GM12878 (cell line): ENCODE results near the gene EFCAB7. TPM values are rescaled to one million over a fixed set of nuclear protein-coding genes. Genes with fewer than 3 reads are reported as not detected.

Experiments used
- ATAC-seq: fragments of 200-7000 bp; cut with Tn5 transposase; 3 replicates; pipeline ENCODE4 v1.9.1; 2020; ENCODE audit warnings: mild to moderate bottlenecking, moderate library complexity
- BruUV-seq: library from RNA; stranded (reverse); fragments of 400-500 nt; replicated peaks from 2 replicates; lab custom pipeline; 2021; lab: Mats Ljungman, UMichigan
- CTCF ChIA-PET: fragments of 300-600 bp; sonication (Branson Sonifier 250); formaldehyde crosslinking; extraction: SDS; loops from one replicate; lab custom pipeline; 2021; ENCODE audit warnings: inconsistent platforms; lab: Yijun Ruan, JAX
- POLR2A ChIA-PET: fragments of 350-600 bp; formaldehyde crosslinking; extraction: SDS; loops from one replicate; lab custom pipeline; 2021; ENCODE audit warnings: inconsistent platforms; lab: Charles Lee
- RAD21 ChIA-PET: fragments of 300-600 bp; sonication (Branson Sonifier 250); formaldehyde crosslinking; loops from one replicate; lab custom pipeline; 2023; ENCODE audit warnings: antibody characterized with exemption; ENCODE audit not compliant: unreplicated experiment; lab: Charles Lee
- SMC1A ChIA-PET: fragments of 300-600 bp; sonication (Branson Sonifier 250); formaldehyde crosslinking; loops from one replicate; lab custom pipeline; 2023; ENCODE audit not compliant: unreplicated experiment, uncharacterized antibody; lab: Charles Lee
- DNase-seq: peaks from one replicate; pipeline ENCODE4 v3.0.0-alpha.2; 2011; ENCODE audit warnings: low read depth, low spot score
- FAIRE-seq: peaks from 3 replicates; lab custom pipeline; 2011; peaks lifted over from hg19 to GRCh38; lab: Jason Lieb, UNC
- H2AFZ ChIP-seq: 2 replicates; pipeline ENCODE4 v1.6.0; 2011; ENCODE audit warnings: low read depth, low read length, control low read depth; ENCODE audit not compliant: control insufficient read depth
- H3K27ac ChIP-seq: 2 replicates; pipeline ENCODE4 v1.5.1; 2011; ENCODE audit warnings: control low read depth; ENCODE audit not compliant: control insufficient read depth, insufficient read depth
- H3K27me3 ChIP-seq, 2 experiments: replicated peaks in 1 of 2; 2 replicates each; pipeline versions ENCODE4 v1.6.0 to v1.6.1; 2011; ENCODE audit warnings: low read length in 1 of 2; ENCODE audit not compliant: control insufficient read depth in 2 of 2, insufficient read depth in 2 of 2
- H3K36me3 ChIP-seq, 2 experiments: 2 replicates each; pipeline ENCODE4 v1.5.1; 2011; ENCODE audit warnings: low read length in 1 of 2; ENCODE audit not compliant: control insufficient read depth in 2 of 2, insufficient read depth in 2 of 2
- H3K4me1 ChIP-seq: 2 replicates; pipeline ENCODE4 v1.6.1; 2011; ENCODE audit warnings: mild to moderate bottlenecking, low read length, moderate library complexity, mixed read lengths; ENCODE audit not compliant: control insufficient read depth, insufficient read depth
- H3K4me2 ChIP-seq: 2 replicates; pipeline ENCODE4 v1.6.0; 2011; ENCODE audit warnings: control low read depth; ENCODE audit not compliant: control insufficient read depth, insufficient read depth
- H3K4me3 ChIP-seq: fragments of 200-600 bp; sonication (generic); 2 replicates; pipeline ENCODE4 v1.5.1; 2016
- H3K79me2 ChIP-seq: 2 replicates; pipeline ENCODE4 v1.6.0; 2011; ENCODE audit warnings: low read length; ENCODE audit not compliant: control insufficient read depth, insufficient read depth
- H3K9ac ChIP-seq: 2 replicates; pipeline ENCODE4 v1.8.0; 2011; ENCODE audit warnings: low read length, control low read depth, mixed read lengths; ENCODE audit not compliant: control insufficient read depth, insufficient read depth
- H3K9me3 ChIP-seq: replicated peaks from 3 replicates; pipeline ENCODE4 v1.5.1; 2011; ENCODE audit warnings: mild to moderate bottlenecking, low read length; ENCODE audit not compliant: control insufficient read depth, insufficient read depth
- H4K20me1 ChIP-seq: 2 replicates; pipeline ENCODE4 v1.6.0; 2011; ENCODE audit not compliant: control insufficient read depth, insufficient read depth
- CEBPZ ChIP-seq: fragments of 150-350 bp; IDR thresholded peaks from 2 replicates; pipeline ENCODE4 v1.6.1; 2016; ENCODE audit warnings: low read depth, low read length
- CHD4 ChIP-seq: fragments of 200-600 bp; sonication (generic); IDR thresholded peaks from 2 replicates; pipeline ENCODE4 v1.6.1; 2016; ENCODE audit warnings: mild to moderate bottlenecking
- E2F4 ChIP-seq: IDR thresholded peaks from 2 replicates; pipeline ENCODE4 v1.6.1; 2012; ENCODE audit warnings: low read depth, low read length, improper control_type of control experiment
- ELK1 ChIP-seq: IDR thresholded peaks from 2 replicates; pipeline ENCODE4 v1.6.1; 2012; ENCODE audit warnings: low read depth, low read length, improper control_type of control experiment
- ESRRA ChIP-seq: IDR thresholded peaks from 2 replicates; pipeline ENCODE4 v1.6.1; 2012; ENCODE audit warnings: mild to moderate bottlenecking, low read length, improper control_type of control experiment
- FOXK2 ChIP-seq: fragments of 450-650 bp; IDR thresholded peaks from 2 replicates; pipeline ENCODE4 v1.6.1; 2017; ENCODE audit warnings: mild to moderate bottlenecking, moderate library complexity
- MEF2A ChIP-seq: IDR thresholded peaks from 2 replicates; pipeline ENCODE4 v1.6.1; 2011; ENCODE audit warnings: low read depth, mild to moderate bottlenecking, low read length, moderate library complexity; ENCODE audit not compliant: insufficient read depth
- NFYB ChIP-seq: IDR thresholded peaks from 2 replicates; pipeline ENCODE4 v1.6.1; 2011; ENCODE audit warnings: low read depth, mild to moderate bottlenecking, low read length, improper control_type of control experiment, moderate library complexity; ENCODE audit not compliant: insufficient read depth
- PML ChIP-seq: IDR thresholded peaks from 2 replicates; pipeline ENCODE4 v1.6.1; 2012; ENCODE audit warnings: low read length, inconsistent platforms
- POLR2AphosphoS5 ChIP-seq: IDR thresholded peaks from 2 replicates; pipeline ENCODE4 v1.6.1; 2011; ENCODE audit warnings: mild to moderate bottlenecking, low read length, inconsistent platforms
- RBBP5 ChIP-seq: fragments of 200-600 bp; sonication (generic); conservative IDR thresholded peaks from 2 replicates; pipeline ENCODE4 v1.6.1; 2016
- SMC3 ChIP-seq: IDR thresholded peaks from 2 replicates; pipeline ENCODE4 v1.6.1; 2011; ENCODE audit warnings: low read length, improper control_type of control experiment, borderline replicate concordance
- SRF ChIP-seq, 2 experiments: IDR thresholded peaks; 2 replicates each; pipeline ENCODE4 v1.6.1; 2011; ENCODE audit warnings: low read depth in 2 of 2, low read length in 2 of 2, mild to moderate bottlenecking in 1 of 2, moderate library complexity in 1 of 2
- STAT3 ChIP-seq: IDR thresholded peaks from 2 replicates; pipeline ENCODE4 v1.6.1; 2011; ENCODE audit warnings: low read depth, low read length, improper control_type of control experiment
- TBL1XR1 ChIP-seq: IDR thresholded peaks from 2 replicates; pipeline ENCODE4 v1.6.1; 2012; ENCODE audit warnings: low read depth, low read length, improper control_type of control experiment
- YBX1 ChIP-seq: fragments of 450-650 bp; IDR thresholded peaks from 2 replicates; pipeline ENCODE4 v1.6.1; 2016; ENCODE audit warnings: antibody characterized with exemption
- WGBS: methylation state at CpG from one replicate; pipeline ENCODE4 v1.1.6; 2016; ENCODE audit warnings: low lambda C conversion rate; ENCODE audit not compliant: insufficient replicate concordance, insufficient coverage; ENCODE audit errors: missing lambda C conversion rate; 5-methylcytosine and 5-hydroxymethylcytosine counted together
- in situ Hi-C: fragments of 300-500 bp; cut with MboI; formaldehyde crosslinking; loops from 9 replicates; pipeline ENCODE4 v1.14.3; 2018; ENCODE audit warnings: mixed read lengths
- intact Hi-C: fragments of 100-400 bp; cut with micrococcal nuclease; formaldehyde crosslinking; loops from one replicate; pipeline ENCODE4 v1.14.2; 2022; ENCODE audit not compliant: unreplicated experiment
- polyA plus RNA-seq, 11 experiments: library from polyadenylated mRNA; depleted of rRNA in 4 of 11; unstranded in 6 of 11; stranded (reverse) in 5 of 11; fragments of >200 nt; fragmentation: Nextera tagmentation in 4 of 11; fragmentation: Illumina TruSeq in 1 of 11; extraction: Ambion mirVana in 4 of 11; extraction: Trizol in 1 of 11; gene quantifications; 1 replicate in 1 of 11; 2 replicates in 10 of 11; pipeline versions ENCODE4 v1.2.1 to v1.2.3, GENCODE V29; 2011 to 2016; ENCODE audit warnings: inconsistent platforms in 2 of 11, missing spikeins in 2 of 11, low read depth in 1 of 11
- total RNA-seq, 4 experiments: library from RNA; depleted of rRNA in 3 of 4; stranded (reverse); fragments of >200 nt in 3 of 4; fragmentation: Illumina TruSeq in 1 of 4; extraction: Trizol in 1 of 4; gene quantifications; 2 replicates each; pipeline versions ENCODE4 v1.2.1 to v1.2.3, GENCODE V29; 2013 to 2021
- TF ChIP-seq, protein P1 (sequence below): IDR thresholded peaks from 2 replicates; pipeline ENCODE4 v1.6.1; 2011; ENCODE audit warnings: borderline replicate concordance, low read depth, mild to moderate bottlenecking, moderate library complexity, mixed read lengths, low read length; ENCODE audit not compliant: insufficient read depth; ENCODE audit errors: extremely low read length

Gene EFCAB7
- total and polyA plus RNA-seq, 10 of the 15 experiments (the other 5 are each of a cell fraction or from before 2014, with no cell fraction given): 4.4 to 9.8 (median 5.7) TPM

DNA sequence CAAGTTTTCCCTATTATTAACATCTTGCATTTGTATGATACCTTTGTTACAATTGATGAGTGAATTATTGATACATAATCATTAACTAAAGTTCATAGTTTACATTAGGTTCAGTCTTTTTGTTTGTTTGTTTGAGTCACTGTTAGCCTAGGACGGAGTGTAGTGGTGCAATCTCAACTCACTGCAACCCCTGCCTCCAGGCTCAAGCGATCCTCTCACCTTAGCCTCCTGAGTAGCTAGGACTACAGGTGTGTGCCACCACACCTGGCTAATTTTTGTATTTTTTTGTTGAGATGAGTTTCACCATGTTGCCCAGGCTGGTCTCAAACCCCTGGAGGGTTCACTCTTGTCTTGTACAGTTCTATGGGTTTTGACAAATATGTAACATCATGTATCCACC, 36.0 kb downstream of the EFCAB7 start:
- SMC1A ChIA-PET: interaction anchor here (0.7 to 1.7 kb wide), 3 partner anchors 8 to 32 kb away, joined by 3 to 5 read pairs (median 3); no protein-coding TSS in a partner anchor
- Histone ChIP-seq H3K36me3 (no peaks in the 10 kb centered on the region), H3K79me2 (no peaks in the 10 kb centered on the region), H3K27me3 (no peaks in the 10 kb centered on the region), H4K20me1 (no peaks in the 10 kb centered on the region), H3K9ac (no peak overlapping the region), H3K27ac (no peak overlapping the region), H3K9me3 (no peaks in the 10 kb centered on the region), H3K4me2 (no peak overlapping the region), H3K4me3 (no peak overlapping the region), H2AFZ (no peak overlapping the region), H3K4me1 (peaks cover 10% of the 10 kb centered on the region)
- in situ Hi-C loops (no loop called here), intact Hi-C loops (no loop called here)
- no peak for DNase-seq
- BruUV-seq: no TSS peak
- ATAC-seq: no peak
- WGBS: 96% methylated on average over 2 of the region's 2 CpGs
- POLR2A ChIA-PET: interaction anchor here (1.0 kb wide), 1 partner anchor 132 kb away, joined by 5 read pairs; no protein-coding TSS in a partner anchor
- no peak for TF ChIP-seq ESRRA
- TF ChIP-seq ELK1: no peak
- TF ChIP-seq E2F4: no peak
- no peak for TF ChIP-seq RBBP5
- TF ChIP-seq YBX1: no peak
- no peak for TF ChIP-seq NFYB
- no peak for TF ChIP-seq TBL1XR1
- TF ChIP-seq, protein P1, sequence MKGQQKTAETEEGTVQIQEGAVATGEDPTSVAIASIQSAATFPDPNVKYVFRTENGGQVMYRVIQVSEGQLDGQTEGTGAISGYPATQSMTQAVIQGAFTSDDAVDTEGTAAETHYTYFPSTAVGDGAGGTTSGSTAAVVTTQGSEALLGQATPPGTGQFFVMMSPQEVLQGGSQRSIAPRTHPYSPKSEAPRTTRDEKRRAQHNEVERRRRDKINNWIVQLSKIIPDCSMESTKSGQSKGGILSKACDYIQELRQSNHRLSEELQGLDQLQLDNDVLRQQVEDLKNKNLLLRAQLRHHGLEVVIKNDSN: no peak
- no peak for TF ChIP-seq PML
- no peak for TF ChIP-seq SMC3
- TF ChIP-seq STAT3: no peak
- TF ChIP-seq CEBPZ: no peak
- TF ChIP-seq MEF2A: no peak
- no peak for TF ChIP-seq SRF (IDR thresholded peaks at IDR 0.05; ENCODE audit: low read depth in 2 of 2, low read length in 2 of 2)
- no peak for TF ChIP-seq POLR2AphosphoS5
- no peak for TF ChIP-seq FOXK2
- no peak for TF ChIP-seq CHD4
- no peak for FAIRE-seq
- CTCF ChIA-PET: interaction anchor here (0.7 to 6.1 kb wide), 6 partner anchors 10 to 724 kb away, joined by 3 to 48 read pairs (median 6); no protein-coding TSS in a partner anchor
- RAD21 ChIA-PET: interaction anchor here (1.0 to 3.2 kb wide), 3 partner anchors 9 to 132 kb away, joined by 5 to 15 read pairs (median 5); partner anchors contain the start of gene PGM1
